Measurements from ENCODE around the gene RASGEF1C.
A peak's percentile ranks its signal among the peaks of the same experiment; 100 is the strongest.
"Not testable (repeated sequence)": the region's sequence is repeated elsewhere in the genome, so short reads cannot be mapped to it uniquely, and the experiment has no call there.

Gene RASGEF1C

DNA sequence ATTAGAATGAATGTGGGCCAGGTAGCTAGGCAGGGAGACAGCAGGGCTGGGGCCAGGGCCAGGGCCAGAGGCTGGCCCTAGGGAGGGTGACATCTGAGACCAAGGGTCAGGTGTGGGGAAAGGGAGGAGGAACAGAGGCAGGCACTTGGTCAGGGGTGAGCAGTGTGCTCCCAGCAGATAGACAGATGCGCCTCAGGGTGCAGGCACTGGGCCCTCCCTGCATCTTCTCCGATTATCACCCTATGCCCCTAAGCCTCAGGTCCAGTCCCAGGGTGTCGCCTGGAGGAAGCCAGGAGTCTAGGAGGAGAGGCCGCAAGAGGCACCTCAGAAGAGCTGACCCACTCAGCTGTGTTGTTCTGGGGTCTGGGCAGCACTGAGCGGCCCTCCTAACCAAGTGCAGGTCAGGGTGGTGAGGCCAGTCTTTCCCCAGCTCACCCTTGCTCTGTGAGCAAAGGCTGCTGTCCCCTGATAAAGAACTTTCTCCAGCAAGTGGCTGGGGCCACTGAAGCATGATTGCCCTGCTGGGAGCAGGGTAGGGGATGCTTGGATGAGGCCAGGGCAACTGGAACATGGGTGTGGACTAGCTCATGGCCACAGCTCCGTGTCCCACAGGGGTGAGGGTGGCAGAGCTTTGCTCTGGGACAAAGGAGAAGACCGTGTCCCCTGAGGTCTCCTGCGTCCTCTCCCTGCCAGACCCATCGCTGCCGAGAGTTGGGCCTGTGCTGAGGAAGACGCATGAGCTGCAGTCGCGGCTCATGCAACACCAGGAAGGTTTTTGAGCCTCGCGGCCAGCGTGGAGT lies 2.1 kb upstream of the RASGEF1C start:
- DNase-seq = no peak

DNA sequence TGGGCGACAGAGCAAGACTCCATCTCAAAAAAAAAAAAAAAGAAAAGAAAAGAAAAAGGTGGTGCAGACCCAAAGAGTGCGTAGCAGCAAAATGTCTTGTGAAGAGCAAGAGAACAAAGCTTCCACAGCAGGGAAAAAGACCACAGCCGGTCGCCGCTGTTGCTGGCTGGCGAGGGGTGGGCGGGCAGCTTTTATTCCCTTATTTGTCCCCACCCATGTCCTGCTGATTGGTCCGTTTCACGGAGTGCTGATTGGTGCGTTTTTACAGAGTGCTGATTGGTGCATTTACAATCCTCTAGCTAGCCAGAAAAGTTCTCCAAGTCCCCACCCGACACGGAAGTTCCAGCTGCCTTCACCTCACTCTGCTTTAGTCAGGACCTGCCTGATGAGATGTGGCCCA lies 1.1 kb upstream of the RASGEF1C start:
- DNase-seq = not testable (repeated sequence)

DNA sequence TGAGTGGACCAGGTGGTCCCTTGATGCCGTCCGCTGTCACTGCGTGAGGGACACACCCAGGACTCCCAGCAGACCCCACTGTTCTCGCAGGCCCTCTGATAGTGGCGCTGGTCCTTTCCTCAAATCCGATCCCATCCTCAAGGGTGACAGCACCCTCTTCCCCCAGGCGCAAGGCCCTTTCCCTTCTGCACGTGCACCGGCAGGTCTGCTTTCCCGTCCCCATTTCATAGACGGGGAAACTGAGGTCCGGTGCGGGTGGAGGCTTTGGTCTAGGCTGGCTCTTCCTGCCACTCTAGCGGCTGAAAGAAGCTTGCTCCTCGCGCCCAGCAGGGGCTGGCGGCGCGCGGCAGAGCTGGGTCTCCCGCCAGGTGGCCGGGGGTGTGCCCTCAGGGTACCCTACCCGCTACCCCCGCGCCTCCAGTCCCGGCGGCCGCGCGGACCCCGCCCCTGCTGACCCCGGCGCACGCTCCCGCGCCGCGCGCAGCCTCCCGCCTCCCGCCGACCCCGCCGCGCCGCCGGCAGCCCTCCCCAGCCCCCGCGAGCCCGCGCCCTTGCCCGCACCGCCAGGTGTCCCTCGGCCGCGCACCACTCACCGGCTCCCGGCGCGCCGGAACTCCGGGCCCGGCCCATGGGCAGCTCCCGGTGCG lies 453 bp downstream of the RASGEF1C start:
- DNase-seq = peak; percentile 41

GRCh38 chr5:180208038-180208434 lies 975 bp downstream of the RASGEF1C start:
- DNase-seq = no peak

- no peak for DNase-seq
Measured at GRCh38 chr5:180207593-180207992, 1.4 kb downstream of the RASGEF1C start.

DNA sequence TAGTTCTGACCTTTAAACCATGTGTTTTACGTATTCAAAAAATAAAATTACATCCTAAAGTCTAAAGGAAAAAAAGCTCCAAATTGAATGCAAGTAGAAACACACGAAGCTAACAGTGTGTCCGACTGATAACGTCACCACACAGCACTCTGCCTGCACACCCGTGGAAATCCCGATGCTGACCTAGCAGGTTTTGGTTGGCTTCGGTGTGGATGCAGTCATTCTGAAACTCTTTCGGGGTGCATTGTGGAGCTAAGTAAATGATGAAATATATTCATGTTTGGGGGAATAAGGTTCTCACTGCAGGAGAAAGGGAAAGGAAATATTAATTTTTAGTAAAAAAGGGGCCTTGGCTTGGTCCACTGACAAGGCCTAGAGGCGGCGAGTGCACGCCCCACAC lies 2.0 kb downstream of the RASGEF1C start:
- DNase-seq = no peak

DNA sequence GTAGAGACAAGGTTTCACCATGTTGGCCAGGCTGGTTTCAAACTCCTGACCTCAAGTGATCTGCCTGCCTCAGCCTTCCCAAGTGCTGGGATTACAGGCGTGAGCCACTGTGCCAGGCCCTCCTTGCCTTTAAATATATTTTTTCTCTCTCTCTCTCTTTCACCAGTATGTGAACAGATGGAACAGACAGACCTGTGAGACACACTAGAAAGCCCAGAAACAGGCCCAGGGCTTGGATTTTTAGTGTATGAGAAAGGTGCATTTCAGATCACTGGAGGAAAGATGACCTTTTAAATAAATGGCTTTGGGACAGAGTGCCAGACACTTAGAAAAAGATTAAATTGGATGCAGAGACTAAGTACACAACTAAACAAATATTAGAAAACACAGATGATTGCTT lies 3.1 kb downstream of the RASGEF1C start:
- DNase-seq = no peak

DNA sequence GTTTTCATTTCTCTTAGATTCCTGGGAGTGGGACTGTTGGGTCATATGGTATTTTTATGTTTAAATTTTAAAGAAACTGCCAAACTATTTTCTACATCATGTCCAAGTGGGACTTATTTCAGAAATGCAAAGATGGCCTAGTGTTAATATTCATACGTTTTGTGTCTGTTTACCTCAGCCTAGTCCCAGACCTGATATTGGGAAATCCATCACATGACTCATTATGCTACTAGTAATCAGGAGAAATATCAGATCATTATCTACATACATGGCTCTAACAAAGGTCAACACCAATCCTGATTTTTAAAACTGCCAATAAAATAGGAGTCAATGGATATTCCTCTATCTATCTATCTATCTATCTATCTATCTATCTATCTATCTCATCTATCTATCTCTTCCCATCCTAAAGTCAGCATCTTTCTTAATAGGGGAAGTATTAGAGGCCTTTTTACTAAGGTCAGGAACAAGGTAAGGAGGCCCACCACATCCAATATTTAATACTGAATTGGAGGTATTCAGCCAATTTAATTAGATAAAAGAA lies 4.7 kb downstream of the RASGEF1C start:
- DNase-seq = no peak

DNA sequence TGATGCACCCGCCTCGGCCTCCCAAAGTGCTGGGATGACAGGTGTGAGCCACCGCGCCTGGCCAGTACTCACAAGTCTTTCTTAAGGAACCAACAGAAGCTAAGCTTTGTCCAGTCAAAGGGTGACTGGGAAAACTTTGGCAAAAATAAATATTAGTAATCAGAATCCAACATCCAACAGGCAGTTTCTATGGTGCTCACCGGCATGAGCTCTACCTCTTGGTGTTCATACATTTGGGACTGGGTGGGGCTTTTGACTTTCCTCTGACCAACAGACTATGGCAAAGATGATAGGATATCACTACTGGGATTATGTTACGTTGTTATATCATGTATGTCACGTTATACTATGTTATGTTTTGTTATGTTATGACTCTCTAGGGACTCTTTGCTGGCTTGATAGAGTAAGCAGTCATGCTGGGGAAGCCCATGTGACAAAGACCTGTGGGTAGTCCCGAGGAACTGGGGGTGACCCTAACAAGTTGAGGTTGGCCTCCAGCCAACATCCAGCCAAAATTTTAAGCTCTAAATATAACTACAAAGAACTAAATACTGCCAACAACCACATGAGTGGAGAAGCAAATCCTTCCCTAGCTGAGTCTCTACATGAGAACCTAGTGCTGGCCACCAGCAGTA lies 6.0 kb downstream of the RASGEF1C start:
- DNase-seq = no peak

DNA sequence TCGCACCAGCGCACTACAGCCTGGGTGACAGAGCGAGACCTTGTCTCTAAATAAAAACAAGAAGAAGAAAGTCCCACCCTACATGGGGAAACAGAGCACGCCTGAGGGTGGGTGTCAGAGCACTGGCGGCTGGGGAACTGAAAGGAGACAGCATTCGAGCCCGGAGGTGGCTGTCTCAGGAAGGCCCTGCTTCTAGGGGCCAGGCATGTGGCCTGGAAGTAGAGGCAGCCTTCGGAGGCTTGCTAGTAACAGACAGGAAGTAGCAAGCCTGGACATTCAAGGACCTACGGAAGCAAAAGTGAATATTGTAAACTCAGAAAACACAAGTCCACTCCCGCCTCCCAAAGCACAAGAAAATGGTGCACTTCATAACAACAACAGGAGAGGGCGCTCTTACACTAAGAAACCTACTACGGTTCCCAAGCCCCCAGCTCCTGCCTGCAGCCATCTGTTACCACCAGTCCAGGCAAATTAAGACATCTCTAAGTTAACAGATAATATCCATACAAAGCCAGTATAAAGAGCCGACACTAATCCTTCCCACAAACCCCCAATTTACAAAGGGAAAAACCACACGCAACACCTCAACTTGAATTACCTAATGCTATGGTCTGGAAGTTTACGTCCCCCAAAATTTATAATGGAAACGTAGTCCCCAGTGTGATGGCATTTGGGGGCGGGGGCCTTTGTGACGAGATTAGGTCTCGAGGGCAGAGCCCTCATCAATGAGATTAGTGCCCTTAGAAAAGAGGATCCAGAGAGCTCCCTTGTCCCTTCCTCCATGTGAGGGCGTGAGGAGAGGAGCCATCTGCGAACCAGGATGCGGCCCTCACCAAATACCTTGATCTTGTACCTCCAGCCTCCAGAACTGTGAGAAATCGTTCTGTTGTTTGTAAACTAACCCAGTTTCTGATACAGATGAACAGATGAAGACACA lies 7.7 kb downstream of the RASGEF1C start:
- peak; percentile 54 for DNase-seq

DNA sequence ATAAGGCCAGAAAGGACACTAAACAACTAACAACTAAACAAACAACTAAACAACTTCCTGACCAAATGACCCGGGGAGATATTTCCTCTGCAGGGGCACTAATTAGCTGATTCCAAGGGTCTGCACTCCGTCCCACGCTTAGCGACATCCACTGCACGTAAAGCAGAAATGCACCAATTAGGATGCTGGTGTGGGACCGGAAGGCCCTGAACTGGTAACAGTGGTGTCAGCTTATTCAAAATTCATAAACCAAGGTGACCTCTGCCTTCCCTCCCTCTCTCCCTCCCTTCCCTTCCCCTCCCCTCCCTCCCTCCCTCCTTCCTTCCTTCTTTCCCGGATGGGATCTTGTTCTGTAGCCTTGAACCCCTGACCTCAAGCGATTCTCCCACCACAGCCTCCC lies 9.6 kb downstream of the RASGEF1C start:
- no peak for DNase-seq

DNA sequence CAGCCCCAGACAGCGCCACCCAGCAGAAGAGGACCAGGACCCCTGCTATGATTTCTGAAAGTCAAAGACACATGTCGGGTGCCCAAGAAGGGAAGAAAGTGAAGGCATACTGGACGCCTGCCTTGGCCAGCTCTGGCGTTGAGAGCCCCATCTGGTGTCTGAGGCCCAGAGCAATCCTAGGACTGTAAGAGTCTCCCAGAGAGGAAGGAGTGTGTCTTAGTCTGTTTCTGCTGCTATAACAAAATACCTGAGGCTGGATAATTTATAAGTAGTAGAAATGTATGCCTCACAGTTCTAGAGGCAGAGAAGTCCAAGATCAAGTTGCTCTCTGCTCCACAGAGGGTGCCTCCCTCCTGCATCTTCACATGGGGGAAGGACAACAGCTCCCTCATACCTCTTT lies 10.8 kb downstream of the RASGEF1C start:
- DNase-seq = no peak

- DNase-seq = no peak
Measured at GRCh38 chr5:180197016-180197702, 11.9 kb downstream of the RASGEF1C start.

GRCh38 chr5:180194410-180195345 lies 14.3 kb downstream of the RASGEF1C start:
- no peak for DNase-seq

DNA sequence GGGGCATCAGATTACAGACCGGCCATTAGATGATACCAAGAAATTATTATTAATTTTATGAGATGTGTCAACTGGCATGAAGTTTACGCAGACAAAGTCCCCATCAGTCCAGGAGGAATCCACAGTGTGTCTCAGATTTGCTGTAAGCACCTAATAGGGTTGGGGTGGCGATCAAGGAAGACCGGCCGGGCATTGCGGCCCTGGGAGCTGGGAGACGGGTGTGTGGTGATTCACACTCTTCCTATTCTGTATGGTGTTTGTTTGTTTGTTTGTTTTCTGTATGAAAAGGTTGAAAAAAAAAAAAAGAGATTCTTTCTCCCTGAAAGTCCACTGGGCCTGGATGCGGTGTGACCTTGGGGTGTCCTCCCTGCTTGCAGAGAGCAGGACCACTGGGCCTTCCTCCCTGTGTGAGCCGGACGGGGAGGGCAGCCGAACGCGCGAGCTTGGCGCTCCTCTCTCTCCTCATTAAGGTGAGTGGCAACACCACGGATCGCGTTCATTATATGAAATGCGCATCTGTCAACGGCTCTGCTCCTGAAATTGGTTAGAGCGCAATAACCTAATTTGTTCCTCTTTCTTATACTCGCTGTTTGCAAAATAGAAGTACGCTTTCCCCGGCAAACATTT lies 15.1 kb downstream of the RASGEF1C start:
- no peak for DNase-seq

- DNase-seq = no peak
Measured at GRCh38 chr5:180191716-180192115, 17.3 kb downstream of the RASGEF1C start.

- no peak for DNase-seq
Measured at GRCh38 chr5:180187767-180188166, 21.2 kb downstream of the RASGEF1C start.

- DNase-seq = peak; percentile 24
Measured at GRCh38 chr5:180180846-180181245, 28.2 kb downstream of the RASGEF1C start.

GRCh38 chr5:180180421-180180820 lies 28.6 kb downstream of the RASGEF1C start:
- DNase-seq = no peak

All from NCI-H345 (cell line).